HepG2 (cell line): ENCODE results near the gene ADAMTSL3. TPM values are rescaled to one million over a fixed set of nuclear protein-coding genes. Genes with fewer than 3 reads are reported as not detected.

Experiments
- ATAC-seq: fragments of 200-7000 bp; cut with Tn5 transposase; 3 replicates; pipeline ENCODE4 v1.9.1; 2020; ENCODE audit warnings: mild to moderate bottlenecking, moderate library complexity
- BruUV-seq: library from RNA; stranded (reverse); fragments of 400-500 nt; replicated peaks from 2 replicates; lab custom pipeline; 2021; lab: Mats Ljungman, UMichigan
- CTCF ChIA-PET: fragments of 300-600 bp; formaldehyde crosslinking; extraction: SDS; loops from one replicate; lab custom pipeline; 2021; ENCODE audit warnings: low total read pairs, inconsistent platforms, low intra/inter-chr PET ratio; lab: Yijun Ruan, JAX
- POLR2A ChIA-PET: fragments of 350-600 bp; sonication (Branson Sonifier 250); formaldehyde crosslinking; loops from one replicate; lab custom pipeline; 2020; ENCODE audit warnings: antibody characterized with exemption, inconsistent platforms; lab: Yijun Ruan, JAX
- DNase-seq: peaks from one replicate; pipeline ENCODE4 v3.0.0-alpha.2; 2015; ENCODE audit warnings: low spot score
- FAIRE-seq: peaks from 3 replicates; lab custom pipeline; 2011; peaks lifted over from hg19 to GRCh38; lab: Jason Lieb, UNC
- H2AFZ ChIP-seq: one replicate; pipeline ENCODE4 v1.6.1; 2011; ENCODE audit warnings: low read length, inconsistent platforms
- H3K27ac ChIP-seq: fragments of 300-600 bp; 3 replicates; pipeline ENCODE4 v1.8.0; 2011; ENCODE audit warnings: mixed run types, mild to moderate bottlenecking, mixed read lengths, low read length, inconsistent platforms; ENCODE audit not compliant: insufficient read depth; ENCODE audit errors: extremely low read length
- H3K27me3 ChIP-seq, 2 experiments: fragments of 200-600 bp in 1 of 2; 2 replicates in 1 of 2; 3 replicates in 1 of 2; pipeline versions ENCODE4 v1.6.0 to v1.8.0; 2011; ENCODE audit warnings: low read length in 2 of 2, mild to moderate bottlenecking in 2 of 2, moderate library complexity in 2 of 2, inconsistent platforms in 1 of 2; ENCODE audit not compliant: insufficient read depth in 2 of 2, control insufficient read depth in 1 of 2
- H3K36me3 ChIP-seq, 2 experiments: fragments of 200-600 bp in 1 of 2; replicated peaks in 1 of 2; 2 replicates in 1 of 2; 3 replicates in 1 of 2; pipeline versions ENCODE4 v1.5.1 to v1.8.0; 2011; ENCODE audit warnings: low read length in 2 of 2, inconsistent platforms in 1 of 2; ENCODE audit not compliant: insufficient read depth in 2 of 2, control insufficient read depth in 1 of 2
- H3K4me1 ChIP-seq: 2 replicates; pipeline ENCODE4 v1.5.1; 2012; ENCODE audit warnings: low read length, inconsistent platforms; ENCODE audit not compliant: insufficient read depth
- H3K4me2 ChIP-seq: 2 replicates; pipeline ENCODE4 v1.6.0; 2011; ENCODE audit warnings: low read depth, low read length, inconsistent platforms
- H3K4me3 ChIP-seq, 3 experiments: fragments of 200-600 bp in 1 of 3; sonication (generic), shearing (Covaris generic) in 1 of 3; replicated peaks in 1 of 3; 2 replicates each; pipeline ENCODE4 v1.5.1; 2011 to 2016; ENCODE audit warnings: low read length in 3 of 3, inconsistent platforms in 2 of 3, low read depth in 2 of 3, mild to moderate bottlenecking in 2 of 3, control low read depth in 1 of 3, mixed read lengths in 1 of 3; ENCODE audit not compliant: insufficient read depth in 1 of 3
- H3K79me2 ChIP-seq: one replicate; pipeline ENCODE4 v1.6.1; 2011; ENCODE audit warnings: low read length, inconsistent platforms; ENCODE audit not compliant: insufficient read depth
- H3K9ac ChIP-seq: 2 replicates; pipeline ENCODE4 v1.6.0; 2011; ENCODE audit warnings: mild to moderate bottlenecking, low read depth, low read length, inconsistent platforms; ENCODE audit not compliant: insufficient read depth
- H3K9me3 ChIP-seq: 2 replicates; pipeline ENCODE4 v1.5.1; 2012; ENCODE audit warnings: mild to moderate bottlenecking, low read length
- H4K20me1 ChIP-seq: 2 replicates; pipeline ENCODE4 v1.6.0; 2011; ENCODE audit warnings: inconsistent platforms, mild to moderate bottlenecking, low read length, moderate library complexity; ENCODE audit not compliant: insufficient read depth
- MED1 ChIP-seq: sonication (generic); formaldehyde crosslinking; IDR thresholded peaks from 2 replicates; pipeline ENCODE4 v1.4.0; 2020; ENCODE audit warnings: missing genetic modification reagents
- SMYD3 ChIP-seq: sonication (generic); formaldehyde crosslinking; IDR thresholded peaks from 2 replicates; pipeline ENCODE4 v1.8.1; 2023; ENCODE audit warnings: mild to moderate bottlenecking, missing genetic modification reagents
- WGBS: methylation state at CpG from one replicate; pipeline ENCODE4 v1.1.6; 2017; ENCODE audit warnings: low lambda C conversion rate; 5-methylcytosine and 5-hydroxymethylcytosine counted together
- in situ Hi-C: cut with HindIII; loops from 2 replicates; pipeline ENCODE4 v1.10.0; 2017; ENCODE audit warnings: low pct_unique_long_range_greater_than_20kb; ENCODE audit not compliant: extremely low pct_ligation_motif_present
- intact Hi-C: fragments of 100-400 bp; cut with micrococcal nuclease; formaldehyde crosslinking; loops from one replicate; pipeline ENCODE4 v1.10.0; 2022; ENCODE audit not compliant: unreplicated experiment
- polyA plus RNA-seq, 8 experiments: library from polyadenylated mRNA; depleted of rRNA in 3 of 8; stranded (reverse) in 7 of 8; unstranded in 1 of 8; fragments of >200 nt; fragmentation: Illumina TruSeq in 4 of 8; extraction: Trizol in 4 of 8; gene quantifications; 2 replicates each; pipeline versions ENCODE4 v1.2.1 to v1.2.3, GENCODE V29; 2011 to 2016; ENCODE audit warnings: low read depth in 4 of 8, missing spikeins in 1 of 8, mixed read lengths in 1 of 8; ENCODE audit not compliant: insufficient read depth in 1 of 8
- total RNA-seq, 5 experiments: library from RNA; depleted of rRNA; stranded (reverse); fragments of >200 nt; fragmentation: Illumina TruSeq; extraction: Trizol; gene quantifications; 2 replicates each; pipeline ENCODE4 v1.2.3, GENCODE V29; 2016; ENCODE audit warnings: low read depth in 1 of 5
- TF ChIP-seq, protein P1 (sequence below): sonication (generic); formaldehyde crosslinking; IDR thresholded peaks from 2 replicates; pipeline ENCODE4 v1.4.0; 2020; ENCODE audit warnings: mild to moderate bottlenecking, missing genetic modification reagents
- TF ChIP-seq, protein P2 (sequence below): sonication (generic); IDR thresholded peaks from 2 replicates; pipeline ENCODE4 v1.6.1; 2016; ENCODE audit warnings: low read depth, borderline replicate concordance
- TF ChIP-seq, protein P3 (sequence below): sonication (generic); formaldehyde crosslinking; IDR thresholded peaks from 2 replicates; pipeline ENCODE4 v1.4.0; 2020; ENCODE audit warnings: missing genetic modification reagents

The ADAMTSL3 gene
- total and polyA plus RNA-seq, 2 of the 13 experiments (the other 11 are each of a cell fraction or from before 2014, with no cell fraction given) = 0.04 to 0.09 TPM

DNA sequence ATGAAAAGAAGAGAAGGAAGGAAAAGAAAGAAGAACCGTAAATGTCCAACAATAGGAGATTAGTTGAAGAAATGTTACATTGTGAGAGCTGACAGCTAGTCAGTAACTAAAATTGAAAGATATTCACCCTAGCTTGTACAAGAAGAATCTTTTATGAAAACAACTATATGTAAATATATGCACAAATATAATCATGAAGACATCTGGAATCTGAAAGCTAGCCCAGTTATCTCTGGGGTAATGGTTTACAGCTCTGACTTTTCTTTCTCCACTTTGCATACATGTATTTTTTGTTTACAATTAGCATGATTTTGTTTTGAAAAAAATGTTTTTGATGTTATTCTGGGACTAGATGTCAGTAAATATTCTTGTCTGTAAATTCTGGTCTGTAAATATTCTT is 37.1 kb upstream of the ADAMTSL3 start:
- Histone ChIP-seq H3K79me2 (no peaks in the 10 kb centered on the region), H3K9ac (no peak overlapping the region), H3K9me3 (no peaks in the 10 kb centered on the region), H3K36me3 (no peaks in the 10 kb centered on the region), H3K27ac (no peak overlapping the region), H3K4me3 (no peak overlapping the region), H2AFZ (no peak overlapping the region), H3K4me2 (no peak overlapping the region), H4K20me1 (no peaks in the 10 kb centered on the region), H3K4me1 (no peaks in the 10 kb centered on the region), H3K27me3 (no peaks in the 10 kb centered on the region; a peak in 1 of 5 replicates)
- WGBS = 2% methylated on average over 1 of the region's 1 CpG
- in situ Hi-C loops = no loop called here
- no peak for TF ChIP-seq SMYD3 (CRISPR knock-in tag)
- TF ChIP-seq, protein P1, sequence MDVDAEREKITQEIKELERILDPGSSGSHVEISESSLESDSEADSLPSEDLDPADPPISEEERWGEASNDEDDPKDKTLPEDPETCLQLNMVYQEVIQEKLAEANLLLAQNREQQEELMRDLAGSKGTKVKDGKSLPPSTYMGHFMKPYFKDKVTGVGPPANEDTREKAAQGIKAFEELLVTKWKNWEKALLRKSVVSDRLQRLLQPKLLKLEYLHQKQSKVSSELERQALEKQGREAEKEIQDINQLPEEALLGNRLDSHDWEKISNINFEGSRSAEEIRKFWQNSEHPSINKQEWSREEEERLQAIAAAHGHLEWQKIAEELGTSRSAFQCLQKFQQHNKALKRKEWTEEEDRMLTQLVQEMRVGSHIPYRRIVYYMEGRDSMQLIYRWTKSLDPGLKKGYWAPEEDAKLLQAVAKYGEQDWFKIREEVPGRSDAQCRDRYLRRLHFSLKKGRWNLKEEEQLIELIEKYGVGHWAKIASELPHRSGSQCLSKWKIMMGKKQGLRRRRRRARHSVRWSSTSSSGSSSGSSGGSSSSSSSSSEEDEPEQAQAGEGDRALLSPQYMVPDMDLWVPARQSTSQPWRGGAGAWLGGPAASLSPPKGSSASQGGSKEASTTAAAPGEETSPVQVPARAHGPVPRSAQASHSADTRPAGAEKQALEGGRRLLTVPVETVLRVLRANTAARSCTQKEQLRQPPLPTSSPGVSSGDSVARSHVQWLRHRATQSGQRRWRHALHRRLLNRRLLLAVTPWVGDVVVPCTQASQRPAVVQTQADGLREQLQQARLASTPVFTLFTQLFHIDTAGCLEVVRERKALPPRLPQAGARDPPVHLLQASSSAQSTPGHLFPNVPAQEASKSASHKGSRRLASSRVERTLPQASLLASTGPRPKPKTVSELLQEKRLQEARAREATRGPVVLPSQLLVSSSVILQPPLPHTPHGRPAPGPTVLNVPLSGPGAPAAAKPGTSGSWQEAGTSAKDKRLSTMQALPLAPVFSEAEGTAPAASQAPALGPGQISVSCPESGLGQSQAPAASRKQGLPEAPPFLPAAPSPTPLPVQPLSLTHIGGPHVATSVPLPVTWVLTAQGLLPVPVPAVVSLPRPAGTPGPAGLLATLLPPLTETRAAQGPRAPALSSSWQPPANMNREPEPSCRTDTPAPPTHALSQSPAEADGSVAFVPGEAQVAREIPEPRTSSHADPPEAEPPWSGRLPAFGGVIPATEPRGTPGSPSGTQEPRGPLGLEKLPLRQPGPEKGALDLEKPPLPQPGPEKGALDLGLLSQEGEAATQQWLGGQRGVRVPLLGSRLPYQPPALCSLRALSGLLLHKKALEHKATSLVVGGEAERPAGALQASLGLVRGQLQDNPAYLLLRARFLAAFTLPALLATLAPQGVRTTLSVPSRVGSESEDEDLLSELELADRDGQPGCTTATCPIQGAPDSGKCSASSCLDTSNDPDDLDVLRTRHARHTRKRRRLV (CRISPR knock-in tag) = no peak
- no peak for TF ChIP-seq MED1
- TF ChIP-seq, protein P2, sequence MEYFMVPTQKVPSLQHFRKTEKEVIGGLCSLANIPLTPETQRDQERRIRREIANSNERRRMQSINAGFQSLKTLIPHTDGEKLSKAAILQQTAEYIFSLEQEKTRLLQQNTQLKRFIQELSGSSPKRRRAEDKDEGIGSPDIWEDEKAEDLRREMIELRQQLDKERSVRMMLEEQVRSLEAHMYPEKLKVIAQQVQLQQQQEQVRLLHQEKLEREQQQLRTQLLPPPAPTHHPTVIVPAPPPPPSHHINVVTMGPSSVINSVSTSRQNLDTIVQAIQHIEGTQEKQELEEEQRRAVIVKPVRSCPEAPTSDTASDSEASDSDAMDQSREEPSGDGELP = no peak
- TF ChIP-seq, protein P3, sequence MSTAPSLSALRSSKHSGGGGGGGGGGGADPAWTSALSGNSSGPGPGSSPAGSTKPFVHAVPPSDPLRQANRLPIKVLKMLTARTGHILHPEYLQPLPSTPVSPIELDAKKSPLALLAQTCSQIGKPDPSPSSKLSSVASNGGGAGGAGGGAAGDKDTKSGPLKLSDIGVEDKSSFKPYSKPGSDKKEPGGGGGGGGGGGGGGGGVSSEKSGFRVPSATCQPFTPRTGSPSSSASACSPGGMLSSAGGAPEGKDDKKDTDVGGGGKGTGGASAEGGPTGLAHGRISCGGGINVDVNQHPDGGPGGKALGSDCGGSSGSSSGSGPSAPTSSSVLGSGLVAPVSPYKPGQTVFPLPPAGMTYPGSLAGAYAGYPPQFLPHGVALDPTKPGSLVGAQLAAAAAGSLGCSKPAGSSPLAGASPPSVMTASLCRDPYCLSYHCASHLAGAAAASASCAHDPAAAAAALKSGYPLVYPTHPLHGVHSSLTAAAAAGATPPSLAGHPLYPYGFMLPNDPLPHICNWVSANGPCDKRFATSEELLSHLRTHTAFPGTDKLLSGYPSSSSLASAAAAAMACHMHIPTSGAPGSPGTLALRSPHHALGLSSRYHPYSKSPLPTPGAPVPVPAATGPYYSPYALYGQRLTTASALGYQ (CRISPR knock-in tag) = no peak
- intact Hi-C loops = no loop called here
- ATAC-seq (no peak), FAIRE-seq (no peak), DNase-seq (no peak)
- ChIA-PET POLR2A (no interaction called here), CTCF (no interaction called here)
- no TSS peak for BruUV-seq
